Osteoblast (primary cell): ENCODE measurements around the gene IL22RA1. TPM values are rescaled to one million over a fixed set of nuclear protein-coding genes. Genes with fewer than 3 reads are reported as not detected.

ENCODE experiments used
- DNase-seq: peaks from one replicate; pipeline ENCODE4 v3.0.0; 2011; ENCODE audit warnings: low spot score, mixed read lengths; ENCODE audit not compliant: insufficient read length; ENCODE audit errors: missing footprints
- H2AFZ ChIP-seq: 2 replicates; pipeline ENCODE4 v1.6.0; 2011; ENCODE audit warnings: mild to moderate bottlenecking, low read length
- H3K27ac ChIP-seq: 2 replicates; pipeline ENCODE4 v1.5.1; 2011; ENCODE audit warnings: mild to moderate bottlenecking, low read depth, low read length, moderate library complexity
- H3K27me3 ChIP-seq: 2 replicates; pipeline ENCODE4 v1.6.0; 2012; ENCODE audit warnings: mild to moderate bottlenecking, control low read depth, inconsistent platforms, low read length, moderate library complexity; ENCODE audit not compliant: insufficient read depth
- H3K36me3 ChIP-seq: 2 replicates; pipeline ENCODE4 v1.5.1; 2011; ENCODE audit warnings: mild to moderate bottlenecking, low read length, control low read depth, moderate library complexity; ENCODE audit not compliant: insufficient read depth
- H3K4me1 ChIP-seq: 2 replicates; pipeline ENCODE4 v1.5.1; 2011; ENCODE audit warnings: mild to moderate bottlenecking, low read length, control low read depth, moderate library complexity; ENCODE audit not compliant: insufficient read depth
- H3K4me2 ChIP-seq: 2 replicates; pipeline ENCODE4 v1.6.0; 2011; ENCODE audit warnings: mild to moderate bottlenecking, low read length; ENCODE audit not compliant: insufficient read depth
- H3K4me3 ChIP-seq: fragments of 200-600 bp; sonication (generic); 3 replicates; pipeline ENCODE4 v1.5.1; 2012; ENCODE audit warnings: mild to moderate bottlenecking, low read length, inconsistent platforms; ENCODE audit not compliant: insufficient read depth
- H3K79me2 ChIP-seq: 2 replicates; pipeline ENCODE4 v1.6.0; 2012; ENCODE audit warnings: mild to moderate bottlenecking, low read length, control low read depth, inconsistent platforms; ENCODE audit not compliant: insufficient read depth
- H3K9me3 ChIP-seq: 2 replicates; pipeline ENCODE4 v1.5.1; 2011; ENCODE audit warnings: low read depth, low read length, control low read depth
- H4K20me1 ChIP-seq: 2 replicates; pipeline ENCODE4 v1.6.0; 2012; ENCODE audit warnings: mild to moderate bottlenecking, low read length, control low read depth; ENCODE audit not compliant: insufficient read depth
- CTCF ChIP-seq: IDR thresholded peaks from 2 replicates; pipeline ENCODE4 v1.5.1; 2011; ENCODE audit warnings: mild to moderate bottlenecking, low read depth, low read length, moderate library complexity; ENCODE audit errors: extremely low read depth
- total RNA-seq: library from RNA; depleted of rRNA; stranded (reverse); fragments of >200 nt; gene quantifications from 2 replicates; pipeline ENCODE4 v1.2.3, GENCODE V29; 2012

The IL22RA1 gene
- total RNA-seq, 1 donor: under 0.01 TPM

GRCh38 chr1:24150234-24151174 lies 7.6 kb upstream of the IL22RA1 start:
- H3K4me1 ChIP-seq: peaks cover 7% of the 10 kb centered on the region
- peak overlapping the region; percentile 52 for H3K4me3 ChIP-seq
- H3K36me3 ChIP-seq: no peaks in the 10 kb centered on the region
- DNase-seq: peak; percentile 88
- no peaks in the 10 kb centered on the region for H3K9me3 ChIP-seq
- H4K20me1 ChIP-seq: no peaks in the 10 kb centered on the region
- peak; percentile 83 for TF ChIP-seq CTCF
- peak overlapping the region; percentile 63 for H3K4me2 ChIP-seq
- H3K27ac ChIP-seq: no peak overlapping the region
- H2AFZ ChIP-seq: peak overlapping the region; percentile 17
- peaks cover 30% of the 10 kb centered on the region for H3K27me3 ChIP-seq
- H3K79me2 ChIP-seq: no peaks in the 10 kb centered on the region

DNA sequence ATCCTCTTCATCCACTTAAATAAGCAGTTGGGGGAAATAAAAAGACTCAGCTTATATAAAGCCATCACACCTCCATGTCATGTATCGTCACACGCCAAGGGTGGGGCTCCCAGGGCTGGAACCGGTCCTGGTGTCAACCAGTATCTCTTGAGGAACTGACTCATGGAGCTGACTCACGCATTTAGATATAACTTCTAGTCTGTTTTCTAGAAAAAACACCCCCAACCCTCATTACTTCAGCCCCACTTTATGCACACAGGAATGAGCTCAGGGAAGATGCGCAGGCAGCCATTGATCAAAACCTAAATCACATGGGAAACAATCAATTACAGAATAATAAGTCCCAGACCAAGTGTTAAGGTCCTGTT lies 6.9 kb upstream of the IL22RA1 start:
- Histone ChIP-seq H3K4me1 (peaks cover 7% of the 10 kb centered on the region), H3K4me2 (peak overlapping the region; percentile 63), H3K27ac (no peak overlapping the region), H3K79me2 (no peaks in the 10 kb centered on the region), H3K4me3 (peak overlapping the region; percentile 52), H3K36me3 (no peaks in the 10 kb centered on the region), H3K9me3 (no peaks in the 10 kb centered on the region), H3K27me3 (peaks cover 30% of the 10 kb centered on the region), H4K20me1 (no peaks in the 10 kb centered on the region), H2AFZ (peak overlapping the region; percentile 17)
- peak; percentile 91 for DNase-seq
- no peak for TF ChIP-seq CTCF

DNA sequence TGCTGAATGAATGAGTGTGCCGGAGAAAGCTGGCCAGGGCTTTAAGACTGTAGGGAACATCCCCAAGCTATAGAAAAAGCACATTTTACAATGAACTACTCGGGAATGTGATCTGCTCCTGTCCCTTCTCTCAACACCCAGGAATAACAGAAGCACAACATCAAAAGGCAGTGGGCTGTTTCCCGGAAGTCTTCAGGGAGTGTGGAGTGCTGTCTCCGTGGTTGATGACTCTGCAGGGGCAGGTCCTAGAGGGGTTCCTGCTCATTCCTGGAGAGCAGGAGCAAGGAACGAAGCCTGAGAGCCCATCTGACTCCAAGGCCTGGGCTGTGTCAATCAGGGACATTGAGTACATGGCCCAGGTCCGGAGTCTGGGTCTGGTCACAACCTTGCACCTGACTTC lies 4.9 kb upstream of the IL22RA1 start:
- H3K4me2 ChIP-seq: no peak overlapping the region
- no peak overlapping the region for H3K27ac ChIP-seq
- no peaks in the 10 kb centered on the region for H4K20me1 ChIP-seq
- H3K9me3 ChIP-seq: no peaks in the 10 kb centered on the region
- no peaks in the 10 kb centered on the region for H3K36me3 ChIP-seq
- H3K4me3 ChIP-seq: no peak overlapping the region
- peaks cover 7% of the 10 kb centered on the region for H3K4me1 ChIP-seq
- H2AFZ ChIP-seq: no peak overlapping the region
- TF ChIP-seq CTCF: no peak
- H3K27me3 ChIP-seq: peaks cover 41% of the 10 kb centered on the region
- H3K79me2 ChIP-seq: no peaks in the 10 kb centered on the region
- DNase-seq: no peak

GRCh38 chr1:24147194-24147593 lies 4.3 kb upstream of the IL22RA1 start:
- Histone ChIP-seq H3K27me3 (peaks cover 35% of the 10 kb centered on the region), H3K36me3 (no peaks in the 10 kb centered on the region), H3K4me1 (peaks cover 11% of the 10 kb centered on the region), H4K20me1 (no peaks in the 10 kb centered on the region), H3K4me3 (no peak overlapping the region), H3K27ac (no peak overlapping the region), H2AFZ (no peak overlapping the region), H3K9me3 (no peaks in the 10 kb centered on the region), H3K4me2 (no peak overlapping the region), H3K79me2 (no peaks in the 10 kb centered on the region)
- no peak for DNase-seq
- TF ChIP-seq CTCF: no peak
